COLO668 (cell line): ENCODE measurements around the gene NECAB2.

ENCODE experiments used
- DNase-seq: peaks from one replicate; lab custom pipeline; 2025; ENCODE audit not compliant: unreplicated experiment; lab: John Stamatoyannopoulos, UW

The NECAB2 gene

DNA sequence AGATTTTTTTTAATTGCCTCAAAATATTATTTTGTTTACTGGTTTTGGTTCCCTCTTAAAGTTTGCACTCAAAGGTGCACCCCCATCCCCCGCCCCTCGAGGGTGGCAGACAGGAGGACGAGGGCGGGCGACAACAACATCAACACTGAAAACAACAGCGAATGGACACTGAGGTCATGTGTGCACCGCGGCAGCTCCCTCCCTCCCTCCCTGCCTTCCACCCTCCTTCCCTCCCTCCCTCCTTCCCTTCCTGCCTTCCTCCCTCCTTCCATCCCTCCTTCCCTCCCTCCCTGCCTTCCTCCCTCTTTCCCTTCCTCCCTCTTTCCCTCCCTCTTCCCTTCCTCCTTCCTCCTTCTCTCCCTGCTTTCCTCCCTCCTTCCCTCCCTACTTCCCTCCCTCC is 16.5 kb upstream of the NECAB2 start:
- no peak for DNase-seq

- DNase-seq: peak; percentile 38
These were observed 15.5 kb upstream of the NECAB2 start for GRCh38 chr16:83952587-83952939.

GRCh38 chr16:83952940-83953795 is 14.9 kb upstream of the NECAB2 start, which contains the start of gene OSGIN1:
Gene OSGIN1, plus strand, starts transcription at chr16:83953240. Its CDS starts 4,432 bp downstream, at chr16:83957672.
- DNase-seq: peak; percentile 88

DNA sequence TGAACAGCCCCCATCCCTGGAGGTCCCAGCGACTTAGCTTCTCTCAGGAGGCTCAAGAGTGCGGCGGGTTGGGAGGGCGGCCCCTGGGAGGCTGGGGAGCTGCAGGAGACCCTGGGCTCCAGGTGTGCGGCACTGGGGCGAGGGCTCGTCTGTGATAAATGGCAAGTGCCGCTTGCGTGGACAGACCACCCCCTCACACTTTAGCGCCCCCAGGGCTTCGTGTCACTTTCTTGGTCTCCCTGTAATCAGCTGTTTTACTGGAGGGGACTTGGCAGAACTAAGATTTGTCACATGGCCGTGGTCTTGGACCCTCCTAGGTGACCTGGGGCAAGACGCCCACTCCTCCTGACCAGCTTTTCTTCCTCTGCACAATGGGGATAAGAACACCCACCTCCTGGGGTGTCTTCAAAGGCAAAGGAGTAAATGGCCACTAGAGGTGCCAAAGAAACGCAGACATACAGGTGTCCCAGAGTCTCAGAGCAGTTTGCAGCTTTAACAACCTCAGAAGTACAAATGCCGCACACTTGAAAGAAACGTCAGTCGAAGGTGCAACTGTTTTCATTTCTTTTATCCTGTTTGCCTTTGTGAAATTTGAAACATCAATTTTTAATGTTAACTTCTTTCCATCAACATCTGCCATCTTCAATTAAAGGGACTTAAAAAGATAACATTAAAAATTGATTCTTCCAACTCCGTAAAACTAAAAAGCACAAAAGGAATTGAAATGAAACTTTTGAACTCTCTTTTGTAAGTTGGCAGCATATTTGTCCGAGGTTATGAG is 14.1 kb upstream of the NECAB2 start:
- no peak for DNase-seq

DNA sequence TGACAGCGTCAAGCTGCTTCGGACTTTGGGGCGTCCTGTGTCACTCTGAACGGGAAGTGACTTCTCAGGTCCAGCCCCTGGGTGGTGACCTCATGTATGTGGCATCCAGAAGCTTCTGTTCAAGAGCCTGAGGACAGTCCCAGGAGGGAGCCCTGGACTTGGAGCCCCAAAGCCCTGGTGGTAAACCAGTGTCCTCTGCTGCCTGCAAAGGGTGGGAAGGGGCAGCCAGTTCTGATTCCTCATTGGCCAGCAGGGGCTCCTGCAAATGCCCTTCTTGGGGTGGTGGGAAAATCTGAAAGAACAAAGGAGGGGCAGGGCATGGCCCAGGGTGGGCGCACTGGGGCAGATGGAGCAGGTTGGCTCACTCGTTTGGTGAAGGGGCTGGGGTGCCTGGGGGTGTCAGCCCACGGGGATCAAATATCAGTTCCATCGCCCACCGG is 13.4 kb upstream of the NECAB2 start:
- DNase-seq: no peak

GRCh38 chr16:83955218-83956130 is 12.6 kb upstream of the NECAB2 start:
- no peak for DNase-seq

- peak; percentile 77 for DNase-seq
These were observed 11.4 kb upstream of the NECAB2 start for GRCh38 chr16:83956336-83957289.

DNA sequence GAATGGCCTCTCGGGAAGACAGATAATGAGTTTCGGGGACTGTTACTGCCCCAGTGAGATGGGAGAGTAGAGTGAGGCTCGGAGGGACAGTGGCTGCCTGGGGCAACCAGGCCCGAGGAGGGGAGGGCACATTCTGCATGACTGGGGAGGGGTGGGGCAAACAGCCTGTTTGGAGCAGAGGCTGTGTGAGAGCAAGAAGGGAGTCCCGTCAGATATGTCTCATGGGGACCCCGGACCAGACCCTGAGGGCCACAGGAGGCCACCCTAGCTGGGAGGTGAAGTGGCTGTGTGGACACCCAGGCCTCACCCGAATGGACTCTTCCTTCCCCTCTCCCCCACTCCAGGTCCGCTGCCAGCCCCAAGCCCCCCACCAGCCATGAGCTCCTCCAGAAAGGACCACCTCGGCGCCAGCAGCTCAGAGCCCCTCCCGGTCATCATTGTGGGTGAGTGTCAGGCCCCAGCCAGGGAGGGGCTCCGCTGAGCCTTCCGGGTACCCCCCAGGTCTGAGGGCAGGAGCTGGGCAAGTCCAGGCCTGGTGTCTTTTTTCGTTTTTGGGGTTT is 10.7 kb upstream of the NECAB2 start:
- DNase-seq: no peak

- no peak for DNase-seq
These were observed 9.8 kb upstream of the NECAB2 start for GRCh38 chr16:83958137-83958845.

- DNase-seq: no peak
These were observed 9.0 kb upstream of the NECAB2 start for GRCh38 chr16:83958846-83959565.

- no peak for DNase-seq
These were observed 8.2 kb upstream of the NECAB2 start for GRCh38 chr16:83959656-83960434.

- DNase-seq: no peak
These were observed 7.4 kb upstream of the NECAB2 start for GRCh38 chr16:83960521-83961249.

DNA sequence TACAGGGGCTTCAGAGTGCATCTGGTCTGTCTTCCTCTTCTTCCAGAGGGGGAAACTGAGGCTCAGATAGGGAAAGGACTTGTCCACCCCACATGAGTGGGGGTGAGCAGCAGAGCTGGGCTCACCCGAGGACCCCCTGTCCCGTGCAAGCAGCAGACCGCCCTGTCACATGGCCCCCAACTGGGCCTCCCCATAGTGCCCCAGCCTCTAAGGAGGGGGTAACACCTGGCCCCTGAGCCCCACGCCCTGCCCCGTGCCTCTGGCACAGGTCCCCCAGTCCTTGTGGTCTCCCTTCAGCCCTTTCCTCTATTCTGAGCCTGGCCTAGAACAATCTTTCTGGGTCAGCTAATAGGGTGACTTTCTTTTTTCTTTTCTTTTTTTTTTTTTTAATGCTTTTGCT is 6.5 kb upstream of the NECAB2 start:
- no peak for DNase-seq

GRCh38 chr16:83963277-83964119 is 4.5 kb upstream of the NECAB2 start:
- DNase-seq: no peak

DNA sequence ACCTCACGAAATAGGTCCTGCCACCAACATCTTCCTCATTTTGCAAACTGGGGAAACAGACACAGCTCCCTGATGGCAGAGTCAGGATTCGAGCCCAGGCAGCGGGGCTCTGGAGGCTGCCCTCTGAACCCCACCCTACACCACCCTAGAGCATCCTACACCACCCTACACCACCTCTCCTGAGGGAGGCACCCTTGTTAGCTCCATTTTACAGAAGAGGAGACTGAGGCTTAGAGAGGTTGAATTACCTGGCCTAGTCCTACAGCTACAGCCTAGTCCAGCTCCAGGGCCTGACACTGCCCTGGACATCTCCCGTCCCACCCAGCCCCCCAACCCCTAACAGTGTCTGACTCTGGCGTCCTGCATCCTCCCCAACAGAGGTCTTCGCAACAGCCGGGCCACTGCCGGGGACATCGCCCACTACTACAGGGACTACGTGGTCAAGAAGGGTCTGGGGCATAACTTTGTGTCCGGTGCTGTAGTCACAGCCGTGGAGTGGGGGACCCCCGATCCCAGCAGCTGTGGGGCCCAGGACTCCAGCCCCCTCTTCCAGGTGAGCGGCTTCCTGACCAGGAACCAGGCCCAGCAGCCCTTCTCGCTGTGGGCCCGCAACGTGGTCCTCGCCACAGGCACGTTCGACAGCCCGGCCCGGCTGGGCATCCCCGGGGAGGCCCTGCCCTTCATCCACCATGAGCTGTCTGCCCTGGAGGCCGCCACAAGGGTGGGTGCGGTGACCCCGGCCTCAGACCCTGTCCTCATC is 3.2 kb upstream of the NECAB2 start:
- no peak for DNase-seq
